Measurements from ENCODE around the gene RSPH10B2.
"Not testable (repeated sequence)": the region's sequence is repeated elsewhere in the genome, so short reads cannot be mapped to it uniquely, and the experiment has no call there.

DNA sequence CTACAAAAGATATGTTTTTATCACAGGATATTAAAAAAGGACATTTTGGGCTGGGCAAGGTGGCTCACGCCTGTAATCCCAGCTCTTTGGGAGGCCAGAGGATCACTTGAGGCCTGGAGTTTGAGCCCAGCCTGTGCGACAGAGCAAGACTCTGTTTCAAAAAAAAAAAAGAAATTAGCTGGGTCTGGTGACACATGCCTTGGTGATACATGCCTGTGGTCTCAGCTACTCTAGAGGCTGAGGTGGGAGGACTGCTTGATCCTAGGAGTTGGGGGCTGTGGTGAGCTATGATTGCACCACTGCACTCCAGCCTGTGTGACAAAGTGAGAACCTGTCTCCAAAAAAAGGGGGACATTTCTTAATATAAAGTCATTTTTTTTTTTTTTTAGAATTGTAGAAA is 46.4 kb downstream of the RSPH10B2 start:
- not testable (repeated sequence) for TF ChIP-seq CTCF (IDR thresholded peaks at IDR 0.05; ENCODE audit: control extremely low read depth in 1 of 3, insufficient read depth in 1 of 3, low read depth in 1 of 3, low read length in 3 of 3); SUZ12 (IDR thresholded peaks at IDR 0.05; ENCODE audit: low read length); POLR2A (IDR thresholded peaks at IDR 0.05; ENCODE audit: control extremely low read depth in 1 of 2, low read depth in 2 of 2, low read length in 2 of 2); TAF1 (IDR thresholded peaks at IDR 0.05; ENCODE audit: low read depth, low read length); POLR2AphosphoS5 (IDR thresholded peaks at IDR 0.05; ENCODE audit: low read depth, low read length); EZH2 (IDR thresholded peaks at IDR 0.05; ENCODE audit: low read depth, low read length, severe bottlenecking); FOSL1 (IDR thresholded peaks at IDR 0.05; ENCODE audit: insufficient read depth, low read depth, low read length); EP300 (IDR thresholded peaks at IDR 0.05; ENCODE audit: borderline replicate concordance in 1 of 2, low read depth in 2 of 2, low read length in 2 of 2); RNF2 (IDR thresholded peaks at IDR 0.05; ENCODE audit: borderline replicate concordance, low read depth, low read length, missing control alignments, poor library complexity, severe bottlenecking); RXRA (IDR thresholded peaks at IDR 0.05; ENCODE audit: insufficient read depth, low read depth, low read length); SP1 (IDR thresholded peaks at IDR 0.05; ENCODE audit: low read depth, low read length); CTBP2 (IDR thresholded peaks at IDR 0.05; ENCODE audit: borderline replicate concordance, insufficient read depth, insufficient read length, low read length)
- TF ChIP-seq, protein P1, sequence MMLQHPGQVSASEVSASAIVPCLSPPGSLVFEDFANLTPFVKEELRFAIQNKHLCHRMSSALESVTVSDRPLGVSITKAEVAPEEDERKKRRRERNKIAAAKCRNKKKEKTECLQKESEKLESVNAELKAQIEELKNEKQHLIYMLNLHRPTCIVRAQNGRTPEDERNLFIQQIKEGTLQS (IDR thresholded peaks at IDR 0.05; ENCODE audit: insufficient read depth, low read depth, low read length): not testable (repeated sequence)
- TF ChIP-seq, protein P2, sequence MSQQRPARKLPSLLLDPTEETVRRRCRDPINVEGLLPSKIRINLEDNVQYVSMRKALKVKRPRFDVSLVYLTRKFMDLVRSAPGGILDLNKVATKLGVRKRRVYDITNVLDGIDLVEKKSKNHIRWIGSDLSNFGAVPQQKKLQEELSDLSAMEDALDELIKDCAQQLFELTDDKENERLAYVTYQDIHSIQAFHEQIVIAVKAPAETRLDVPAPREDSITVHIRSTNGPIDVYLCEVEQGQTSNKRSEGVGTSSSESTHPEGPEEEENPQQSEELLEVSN (IDR thresholded peaks at IDR 0.05): not testable (repeated sequence)

Data from H1 (cell line).